Kidney (tissue), 14 donors: ENCODE measurements around the gene ALLC. TPM values are rescaled to one million over a fixed set of nuclear protein-coding genes. Genes with fewer than 3 reads are reported as not detected.

Source experiments
- DNase-seq, 5 donors: peaks; one replicate each; pipeline ENCODE4 v3.0.0-alpha.2; 2013 to 2020
- FAIRE-seq: peaks from 2 replicates; lab custom pipeline; 2012; peaks lifted over from hg19 to GRCh38; lab: Jason Lieb, UNC
- H3K27ac ChIP-seq, 2 donors: one replicate each; pipeline ENCODE4 v1.7.0; 2013; ENCODE audit warnings: low read depth in 2 of 2, low read length in 2 of 2, inconsistent platforms in 1 of 2
- H3K27me3 ChIP-seq: one replicate; pipeline ENCODE4 v1.7.1; 2013; ENCODE audit warnings: low read length, inconsistent platforms; ENCODE audit not compliant: control insufficient read depth, insufficient read depth
- H3K36me3 ChIP-seq, 3 donors: one replicate each; pipeline versions ENCODE4 v1.7.0 to v1.7.1; 2013; ENCODE audit warnings: low read length in 3 of 3, control low read depth in 1 of 3, inconsistent platforms in 1 of 3; ENCODE audit not compliant: insufficient read depth in 3 of 3, control insufficient read depth in 2 of 3
- H3K4me1 ChIP-seq, 3 donors: one replicate each; pipeline versions ENCODE4 v1.7.0 to v1.7.1; 2013; ENCODE audit warnings: low read length in 3 of 3, inconsistent platforms in 1 of 3, low read depth in 1 of 3; ENCODE audit not compliant: control insufficient read depth in 2 of 3, insufficient read depth in 2 of 3
- H3K4me3 ChIP-seq, 3 donors: one replicate each; pipeline versions ENCODE4 v1.7.0 to v1.8.1; 2013; ENCODE audit warnings: low read length in 3 of 3, control low read depth in 1 of 3, inconsistent platforms in 1 of 3
- H3K9ac ChIP-seq, 3 donors: one replicate each; pipeline versions ENCODE4 v1.7.0 to v1.7.1; 2013; ENCODE audit warnings: low read length in 3 of 3, control low read depth in 1 of 3, inconsistent platforms in 1 of 3
- H3K9me3 ChIP-seq, 3 donors: one replicate each; pipeline versions ENCODE4 v1.7.0 to v1.7.1; 2013; ENCODE audit warnings: low read length in 3 of 3, control low read depth in 1 of 3, inconsistent platforms in 1 of 3; ENCODE audit not compliant: control insufficient read depth in 2 of 3, insufficient read depth in 1 of 3
- CTCF ChIP-seq: IDR thresholded peaks from 3 replicates; pipeline ENCODE4 v1.5.1; 2012; ENCODE audit warnings: mild to moderate bottlenecking, moderate library complexity, borderline replicate concordance; ENCODE audit not compliant: insufficient read depth; ENCODE audit errors: extremely low read depth
- intact Hi-C: fragments of 100-400 bp; cut with DNase I; formaldehyde crosslinking; loops from one replicate; pipeline ENCODE4 v1.11.1; 2022
- polyA plus RNA-seq: library from polyadenylated mRNA; stranded (reverse); fragments of 350-450 nt; fragmentation: Illumina TruSeq; extraction: RNeasy Lipid Tissue Mini Kit (QIAGEN cat#74804); gene quantifications from one replicate; pipeline ENCODE4 v1.2.3, GENCODE V29; 2014; ENCODE audit warnings: low read depth, low replicate concordance; ENCODE audit not compliant: insufficient read depth
- total RNA-seq: library from RNA; stranded (reverse); fragmentation: NEBNext Ultra II Directional; extraction: Animal tissue kit (Norgen Biotek cat#: 25700); gene quantifications from one replicate; pipeline ENCODE4 v1.2.1, GENCODE V29; 2021
- donor health status: control.
- donor health status: control.
- donor health status: control.
- donor health status: control.
- donor health status: control.
- donor health status: DM: yes; HTN: yes; CAD: no.
- donor health status: Normal renal cell carcinoma (clear cell type).

Gene ALLC
- total and polyA plus RNA-seq, 2 donors from 2014 or later: 1.3 TPM; not detected in 1

GRCh38 chr2:3741867-3742602 is 84.0 kb downstream of the ALLC start:
- FAIRE-seq (no peak), DNase-seq (peak in 1 of 5 donors; percentile 11)
- Histone ChIP-seq H3K4me1 (no peaks in the 10 kb centered on the region), H3K9me3 (no peaks in the 10 kb centered on the region), H3K36me3 (no peaks in the 10 kb centered on the region), H3K27ac (no peak overlapping the region), H3K9ac (no peak overlapping the region), H3K27me3 (no peaks in the 10 kb centered on the region), H3K4me3 (no peak overlapping the region)
- no peak for TF ChIP-seq CTCF
- intact Hi-C loops: no loop called here

- DNase-seq: peak in 1 of 5 donors; percentile 2
- H3K4me1 ChIP-seq: no peaks in the 10 kb centered on the region
- no peak for TF ChIP-seq CTCF
- H3K9me3 ChIP-seq: no peaks in the 10 kb centered on the region
- H3K27ac ChIP-seq: no peak overlapping the region
- intact Hi-C loops: no loop called here
- no peak overlapping the region for H3K9ac ChIP-seq
- H3K27me3 ChIP-seq: no peaks in the 10 kb centered on the region
- no peak overlapping the region for H3K4me3 ChIP-seq
- no peak for FAIRE-seq
- H3K36me3 ChIP-seq: no peaks in the 10 kb centered on the region
These were observed 84.9 kb downstream of the ALLC start for GRCh38 chr2:3742743-3743508.

- Histone ChIP-seq H3K27me3 (no peaks in the 10 kb centered on the region), H3K9ac (no peak overlapping the region), H3K27ac (no peak overlapping the region), H3K4me3 (no peak overlapping the region), H3K36me3 (no peaks in the 10 kb centered on the region), H3K4me1 (no peaks in the 10 kb centered on the region), H3K9me3 (no peaks in the 10 kb centered on the region)
- intact Hi-C loops: no loop called here
- DNase-seq: no peak
- FAIRE-seq: no peak
- TF ChIP-seq CTCF: no peak
These were observed 86.1 kb downstream of the ALLC start for GRCh38 chr2:3743951-3744555.
